SK-N-SH (cell line): ENCODE results near the gene ZNF564. TPM values are rescaled to one million over a fixed set of nuclear protein-coding genes. Genes with fewer than 3 reads are reported as not detected.

Experiments used
- CTCF ChIA-PET: fragments of 300-600, 350-600 bp; formaldehyde crosslinking; extraction: SDS; loops from one replicate; lab custom pipeline; 2021; lab: Yijun Ruan, JAX
- POLR2A ChIA-PET: fragments of 350-600 bp; sonication (Branson Sonifier 250); formaldehyde crosslinking; extraction: SDS; loops from one replicate; lab custom pipeline; 2020; ENCODE audit warnings: antibody characterized with exemption, inconsistent platforms; lab: Yijun Ruan, JAX
- DNase-seq: peaks from one replicate; pipeline ENCODE4 v3.0.0; 2012
- H2AFZ ChIP-seq: fragments of 200-600 bp; sonication (generic); 2 replicates; pipeline ENCODE4 v1.8.1; 2016; ENCODE audit warnings: antibody characterized with exemption, mild to moderate bottlenecking, low read depth
- H3F3A ChIP-seq: fragments of 200-600 bp; sonication (generic); replicated peaks from 2 replicates; pipeline ENCODE3; 2016; ENCODE audit warnings: antibody characterized with exemption, mild to moderate bottlenecking; ENCODE audit not compliant: insufficient read depth
- H3K27ac ChIP-seq, 2 experiments: fragments of 200-500 bp in 1 of 2; fragments of 200-600 bp in 1 of 2; sonication (Bioruptor generic) in 1 of 2; sonication (generic), shearing (Covaris generic) in 1 of 2; 2 replicates each; pipeline versions ENCODE4 v1.5.1 to v1.6.1; 2014 to 2016; ENCODE audit warnings: low read depth in 2 of 2, inconsistent platforms in 1 of 2, low read length in 1 of 2, mild to moderate bottlenecking in 1 of 2, mixed read lengths in 1 of 2
- H3K27me3 ChIP-seq: fragments of 200-600 bp; sonication (generic), shearing (Covaris generic); 2 replicates; pipeline ENCODE4 v1.6.1; 2016; ENCODE audit warnings: mixed run types; ENCODE audit not compliant: insufficient read depth
- H3K36me3 ChIP-seq, 2 experiments: fragments of 200-500 bp in 1 of 2; fragments of 200-600 bp in 1 of 2; sonication (Bioruptor generic) in 1 of 2; sonication (generic) in 1 of 2; replicated peaks in 1 of 2; 2 replicates each; pipeline versions ENCODE3 to v1.5.1; 2014 to 2016; ENCODE audit warnings: low read length in 1 of 2, mild to moderate bottlenecking in 1 of 2; ENCODE audit not compliant: insufficient read depth in 2 of 2, control insufficient read depth in 1 of 2
- H3K4me1 ChIP-seq, 2 experiments: fragments of 200-500 bp in 1 of 2; fragments of 200-600 bp in 1 of 2; sonication (Bioruptor generic) in 1 of 2; sonication (generic), shearing (Covaris generic) in 1 of 2; 2 replicates each; pipeline versions ENCODE4 v1.5.1 to v1.6.1; 2014 to 2016; ENCODE audit warnings: low read depth in 1 of 2, low read length in 1 of 2, mixed run types in 1 of 2; ENCODE audit not compliant: insufficient read depth in 2 of 2, control insufficient read depth in 1 of 2
- H3K4me2 ChIP-seq: fragments of 200-600 bp; sonication (generic), shearing (Covaris generic); 2 replicates; pipeline ENCODE4 v1.6.1; 2017; ENCODE audit warnings: mixed run types
- H3K4me3 ChIP-seq, 2 experiments: fragments of 200-500 bp in 1 of 2; fragments of 200-600 bp in 1 of 2; sonication (Bioruptor generic) in 1 of 2; sonication (generic), shearing (Covaris generic) in 1 of 2; 2 replicates each; pipeline versions ENCODE4 v1.5.1 to v1.8.1; 2014 to 2016; ENCODE audit warnings: low read depth in 2 of 2, inconsistent platforms in 1 of 2, low read length in 1 of 2, mild to moderate bottlenecking in 1 of 2, mixed read lengths in 1 of 2, moderate library complexity in 1 of 2
- H3K79me2 ChIP-seq: fragments of 200-600 bp; sonication (generic); 2 replicates; pipeline ENCODE4 v1.8.1; 2017; ENCODE audit warnings: mild to moderate bottlenecking; ENCODE audit not compliant: insufficient read depth
- H3K9ac ChIP-seq: fragments of 200-600 bp; sonication (generic); 2 replicates; pipeline ENCODE4 v1.6.1; 2017; ENCODE audit warnings: mixed run types
- H3K9me2 ChIP-seq: fragments of 200-600 bp; sonication (generic); 2 replicates; pipeline ENCODE4 v1.6.1; 2017; ENCODE audit warnings: mixed run types
- H3K9me3 ChIP-seq: fragments of 200-600 bp; sonication (generic); 2 replicates; pipeline ENCODE4 v1.6.1; 2017; ENCODE audit warnings: mixed run types, mild to moderate bottlenecking, moderate library complexity
- H4K20me1 ChIP-seq: fragments of 200-600 bp; sonication (generic); 2 replicates; pipeline ENCODE4 v1.6.1; 2017; ENCODE audit warnings: mild to moderate bottlenecking, mixed run types; ENCODE audit not compliant: insufficient read depth
- CTCF ChIP-seq: fragments of 200-600 bp; sonication (generic); IDR thresholded peaks from 2 replicates; pipeline ENCODE4 v1.6.1; 2017; ENCODE audit warnings: antibody characterized with exemption, mild to moderate bottlenecking, moderate library complexity
- ELF1 ChIP-seq: IDR thresholded peaks from 2 replicates; pipeline ENCODE4 v1.4.0; 2012
- EP300 ChIP-seq, 2 experiments: IDR thresholded peaks; 2 replicates each; pipeline versions ENCODE4 v1.4.0 to v1.6.1; 2012; ENCODE audit warnings: borderline replicate concordance in 1 of 2, low read depth in 1 of 2, low read length in 1 of 2
- EZH2phosphoT487 ChIP-seq: fragments of 200-600 bp; sonication (generic); IDR thresholded peaks from 2 replicates; pipeline ENCODE4 v1.6.1; 2017; ENCODE audit warnings: low read depth, mixed run types, mild to moderate bottlenecking, antibody characterized with exemption, moderate library complexity, borderline replicate concordance
- FOSL2 ChIP-seq: IDR thresholded peaks from 2 replicates; pipeline ENCODE4 v1.4.0; 2012; ENCODE audit warnings: low read depth, mild to moderate bottlenecking, moderate library complexity, borderline replicate concordance
- FOXJ3 ChIP-seq: sonication (generic); formaldehyde crosslinking; IDR thresholded peaks from 2 replicates; pipeline ENCODE4 v1.5.1; 2020; ENCODE audit warnings: mild to moderate bottlenecking, missing genetic modification reagents
- FOXM1 ChIP-seq: IDR thresholded peaks from 2 replicates; pipeline ENCODE4 v1.4.0; 2012; ENCODE audit warnings: low read depth, mild to moderate bottlenecking
- GABPA ChIP-seq: IDR thresholded peaks from 2 replicates; pipeline ENCODE4 v1.4.0; 2012; ENCODE audit warnings: low read depth, mild to moderate bottlenecking
- GATA2 ChIP-seq: sonication (generic); formaldehyde crosslinking; IDR thresholded peaks from 2 replicates; pipeline ENCODE4 v1.5.0; 2020; ENCODE audit warnings: mild to moderate bottlenecking, missing genetic modification reagents
- IRF3 ChIP-seq: fragments of 150-350 bp; IDR thresholded peaks from 2 replicates; pipeline ENCODE4 v1.6.1; 2016; ENCODE audit warnings: mild to moderate bottlenecking, low read depth, low read length
- MAX ChIP-seq: IDR thresholded peaks from 2 replicates; pipeline ENCODE4 v1.4.0; 2012; ENCODE audit warnings: low read depth
- MEF2A ChIP-seq: IDR thresholded peaks from 2 replicates; pipeline ENCODE4 v1.4.0; 2012; ENCODE audit warnings: low read depth, borderline replicate concordance
- MXI1 ChIP-seq: IDR thresholded peaks from 2 replicates; pipeline ENCODE4 v1.6.1; 2012; ENCODE audit warnings: mild to moderate bottlenecking, low read depth, low read length, improper control_type of control experiment
- NRF1 ChIP-seq: IDR thresholded peaks from 2 replicates; pipeline ENCODE4 v1.6.1; 2012; ENCODE audit warnings: low read depth, mild to moderate bottlenecking, low read length
- POLR2AphosphoS5 ChIP-seq: IDR thresholded peaks from 2 replicates; pipeline ENCODE4 v1.6.1; 2012; ENCODE audit warnings: low read depth, low read length
- RAD21 ChIP-seq: IDR thresholded peaks from 2 replicates; pipeline ENCODE4 v1.6.1; 2012; ENCODE audit warnings: mild to moderate bottlenecking, low read length
- RCOR1 ChIP-seq: fragments of 150-350 bp; IDR thresholded peaks from 2 replicates; pipeline ENCODE4 v1.6.1; 2017; ENCODE audit warnings: antibody characterized with exemption, low read length
- RFX5 ChIP-seq: IDR thresholded peaks from 2 replicates; pipeline ENCODE4 v1.6.1; 2012; ENCODE audit warnings: mild to moderate bottlenecking, improper control_type of control experiment, low read length
- RXRA ChIP-seq: IDR thresholded peaks from 2 replicates; pipeline ENCODE4 v1.4.0; 2012; ENCODE audit warnings: low read depth, mild to moderate bottlenecking, borderline replicate concordance
- SIN3A ChIP-seq: IDR thresholded peaks from 2 replicates; pipeline ENCODE4 v1.6.1; 2012; ENCODE audit warnings: low read depth, mild to moderate bottlenecking, low read length, moderate library complexity, borderline replicate concordance
- SMC3 ChIP-seq: IDR thresholded peaks from 2 replicates; pipeline ENCODE4 v1.6.1; 2012; ENCODE audit warnings: low read depth, low read length, improper control_type of control experiment
- TAF1 ChIP-seq: IDR thresholded peaks from 2 replicates; pipeline ENCODE4 v1.6.1; 2012; ENCODE audit warnings: low read depth, mild to moderate bottlenecking, low read length, moderate library complexity, borderline replicate concordance
- TCF12 ChIP-seq: IDR thresholded peaks from 2 replicates; pipeline ENCODE4 v1.4.0; 2012
- TEAD4 ChIP-seq: IDR thresholded peaks from 2 replicates; pipeline ENCODE4 v1.4.0; 2012; ENCODE audit warnings: mild to moderate bottlenecking, borderline replicate concordance; ENCODE audit not compliant: insufficient read depth
- USF1 ChIP-seq: IDR thresholded peaks from 2 replicates; pipeline ENCODE4 v1.4.0; 2012; ENCODE audit warnings: low read depth, borderline replicate concordance
- USF2 ChIP-seq: fragments of 150-350 bp; IDR thresholded peaks from 2 replicates; pipeline ENCODE4 v1.6.1; 2017; ENCODE audit warnings: antibody characterized with exemption, low read length, low read depth, borderline replicate concordance
- YY1 ChIP-seq: IDR thresholded peaks from 2 replicates; pipeline ENCODE4 v1.4.0; 2012; ENCODE audit warnings: low read depth, mild to moderate bottlenecking
- WGBS: methylation state at CpG from one replicate; pipeline ENCODE4 v1.1.6; 2017; ENCODE audit warnings: low lambda C conversion rate; 5-methylcytosine and 5-hydroxymethylcytosine counted together
- polyA plus RNA-seq, 3 experiments: library from polyadenylated mRNA; depleted of rRNA; stranded (reverse); fragments of >200 nt; gene quantifications; 2 replicates each; pipeline ENCODE4 v1.2.3, GENCODE V29; 2012

ZNF564 gene
- polyA plus RNA-seq, 1 of the 3 experiments (the other 2 are of a cell fraction): 1.3 TPM

GRCh38 chr19:12495002-12495802, 56.1 kb downstream of the ZNF564 start:
- H3K79me2 ChIP-seq: no peaks in the 10 kb centered on the region
- WGBS: 9% methylated on average over 17 of the region's 51 CpGs
- peaks cover 0 to 3% of the 10 kb centered on the region in 2 experiments; a peak in 1 of 4 replicates for H3K4me1 ChIP-seq
- H3K27me3 ChIP-seq: no peaks in the 10 kb centered on the region
- peak overlapping the region; percentile 82 for H2AFZ ChIP-seq
- H3K36me3 ChIP-seq: no peaks in the 10 kb centered on the region
- peak overlapping the region; percentile 55 to 69 for H3K4me3 ChIP-seq
- H3K4me2 ChIP-seq: peak overlapping the region; percentile 82
- CTCF ChIA-PET: interaction anchor here (0.6 to 2.1 kb wide), 12 partner anchors 10 to 698 kb away, joined by 3 to 10 read pairs (median 4); partner anchors contain the start of genes ZNF490, ZNF564, ZNF709 and ZNF791
- H3K9ac ChIP-seq: peak overlapping the region; percentile 58
- H3F3A ChIP-seq: peaks cover 13% of the 10 kb centered on the region
- H3K9me3 ChIP-seq: no peaks in the 10 kb centered on the region
- H3K27ac ChIP-seq: peak overlapping the region in 1 of 2 experiments; percentile 80; a peak in 3 of 4 replicates
- peak; percentile 93 for DNase-seq
- no peaks in the 10 kb centered on the region for H4K20me1 ChIP-seq
- no peaks in the 10 kb centered on the region for H3K9me2 ChIP-seq
- POLR2A ChIA-PET: interaction anchor here (0.8 to 1.6 kb wide), 11 partner anchors 11 to 572 kb away, joined by 3 to 16 read pairs (median 3); partner anchors contain the start of genes ZNF433, ZNF442, ZNF490 and ZNF563
- TF ChIP-seq FOSL2 (peak; percentile 24; the same call in 1 of the 2 replicates), MEF2A (no peak), SIN3A (peak; percentile 31; the same call in 1 of the 2 replicates), TCF12 (no peak), MAX (peak; percentile 92), CTCF (peak; percentile 37), FOXJ3 (CRISPR knock-in tag) (no peak), FOXM1 (no peak), TAF1 (peak; percentile 81; the same call in 1 of the 2 replicates), GATA2 (0 out of 2 replicates have a peak, but pooled peaks have one; percentile 5), USF2 (no peak), GABPA (0 out of 2 replicates have a peak, but pooled peaks have one; percentile 33), RCOR1 (no peak; the same call in 1 of the 2 replicates), EZH2phosphoT487 (no peak), EP300 (IDR thresholded peaks at IDR 0.05; ENCODE audit: borderline replicate concordance in 1 of 2, low read depth in 1 of 2, low read length in 1 of 2) (no peak), POLR2AphosphoS5 (peak; percentile 78), NRF1 (no peak), USF1 (no peak), YY1 (no peak), TEAD4 (no peak), RFX5 (no peak), IRF3 (no peak), RAD21 (peak; percentile 60), ELF1 (peak; percentile 50; the same call in 1 of the 2 replicates), RXRA (no peak), MXI1 (peak; percentile 91), SMC3 (peak; percentile 28; the same call in 1 of the 2 replicates)
